Activated CD4-positive, CD25-positive, alpha-beta regulatory T cell (primary cell): Measurements from ENCODE around the gene POGLUT3.

Experiments used
- DNase-seq, 4 experiments: peaks; one replicate each; lab custom pipeline; 2025; lab: John Stamatoyannopoulos, UW

Gene POGLUT3

DNA sequence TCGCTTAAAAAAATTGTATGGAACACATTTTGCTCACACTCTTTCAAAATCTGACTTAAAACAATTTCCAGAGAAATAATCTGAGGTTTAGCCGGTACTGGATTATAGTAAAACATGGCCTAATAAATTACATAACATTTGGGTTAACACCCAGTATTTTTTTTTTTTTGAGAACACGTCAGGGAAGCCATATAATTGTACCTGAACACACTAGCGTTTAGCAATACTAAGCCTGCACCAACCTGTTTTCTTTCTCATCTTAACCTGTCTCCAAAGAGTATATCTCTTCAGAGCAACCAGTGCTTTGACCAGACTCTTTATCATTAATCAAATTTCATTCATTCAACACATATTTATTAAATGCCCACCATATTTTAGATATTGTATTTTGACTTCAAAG lies 2.0 kb upstream of the POGLUT3 start:
- DNase-seq, result no peak

DNA sequence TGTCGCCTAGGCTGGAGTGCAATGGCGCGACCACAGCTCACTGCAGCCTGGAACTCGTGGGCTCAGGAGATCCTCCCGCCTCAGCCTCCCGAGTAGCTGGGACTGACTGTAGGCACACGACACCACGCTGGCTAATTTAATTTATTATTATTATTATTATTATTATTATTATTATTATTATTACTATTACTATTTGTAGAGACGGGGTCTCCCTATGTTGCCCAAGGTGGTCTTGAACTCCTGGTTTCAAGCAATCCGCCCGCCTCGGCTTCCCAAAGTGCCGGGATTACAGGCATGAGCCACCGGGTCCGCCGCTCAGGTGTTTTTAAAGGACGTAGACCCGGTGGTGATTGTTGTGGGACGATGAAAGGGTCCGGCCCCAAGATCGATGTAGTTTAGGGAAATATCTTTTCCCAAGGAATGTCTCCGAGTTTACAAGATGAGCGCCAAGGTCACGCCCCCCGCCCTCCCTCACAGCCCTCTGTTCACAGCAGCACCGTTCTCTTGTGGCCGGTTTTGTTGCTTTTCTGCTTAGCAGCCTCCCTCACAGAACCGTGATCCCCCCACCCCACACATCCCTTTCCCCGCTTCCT lies 728 bp upstream of the POGLUT3 start:
- no peak for DNase-seq

DNA sequence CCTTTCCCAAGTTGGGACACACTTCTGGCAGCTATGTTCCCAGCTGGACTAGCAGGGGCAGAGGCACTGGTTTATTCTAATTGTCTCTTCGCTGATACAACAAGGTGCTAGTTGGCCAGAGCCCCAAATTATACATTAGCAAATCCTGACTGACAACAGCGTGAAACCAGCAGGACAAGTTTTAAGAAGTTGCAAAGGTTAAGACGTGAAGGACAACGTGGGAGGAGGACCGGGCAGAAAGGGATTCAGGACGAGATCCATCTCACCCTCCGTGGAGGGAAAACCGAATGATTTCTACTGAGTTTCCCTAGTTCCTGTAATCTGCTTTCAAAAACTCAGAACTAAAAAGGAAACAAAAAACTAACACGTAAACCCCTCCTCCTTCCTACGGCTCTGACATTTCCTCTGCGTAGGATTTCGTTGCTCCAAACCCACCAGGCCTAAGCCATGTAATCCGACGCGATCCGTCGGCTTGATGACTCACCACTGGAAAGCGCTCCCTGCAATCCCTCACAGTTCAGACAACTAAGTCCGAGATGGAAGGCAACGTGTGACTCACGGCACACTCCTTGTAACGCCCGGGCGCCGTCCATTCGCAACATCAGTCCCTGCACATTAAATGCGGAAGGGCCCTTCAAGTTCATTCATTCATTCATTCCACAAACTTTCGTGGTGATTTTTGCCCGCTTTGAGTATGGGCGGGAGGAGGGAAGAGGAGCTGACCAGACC lies 703 bp downstream of the POGLUT3 start:
- DNase-seq, result peak in 3 of 4 experiments; percentile 8 to 28 (median 15)

DNA sequence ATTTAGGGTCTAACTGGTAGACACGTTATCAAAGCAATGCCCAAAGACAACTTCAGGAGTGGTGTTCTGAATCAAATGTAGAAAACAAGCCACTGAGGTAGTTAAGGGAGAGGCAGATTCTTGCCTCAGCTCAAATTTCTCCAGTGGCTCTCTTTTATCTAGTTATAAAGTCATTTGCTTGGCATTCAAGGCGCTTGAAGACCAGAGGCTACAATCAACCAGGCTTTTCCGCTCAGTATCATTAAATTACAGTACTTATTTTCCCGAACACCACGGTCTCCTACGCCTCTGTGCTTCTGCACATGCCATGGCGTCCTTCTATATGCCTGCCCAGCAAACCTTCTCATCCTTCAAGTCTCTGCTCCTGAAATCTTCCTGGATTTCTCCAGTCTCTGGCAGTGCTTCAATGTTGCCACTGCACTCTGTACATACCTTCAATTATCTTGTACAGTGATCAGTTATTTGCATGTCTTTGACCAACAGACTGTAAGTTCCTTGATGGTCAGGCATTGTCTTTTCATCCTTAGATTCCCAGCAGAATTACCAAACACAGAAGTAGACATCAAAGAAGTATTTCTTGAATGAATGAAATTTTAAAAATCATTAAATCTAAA lies 1.4 kb downstream of the POGLUT3 start:
- no peak for DNase-seq

DNA sequence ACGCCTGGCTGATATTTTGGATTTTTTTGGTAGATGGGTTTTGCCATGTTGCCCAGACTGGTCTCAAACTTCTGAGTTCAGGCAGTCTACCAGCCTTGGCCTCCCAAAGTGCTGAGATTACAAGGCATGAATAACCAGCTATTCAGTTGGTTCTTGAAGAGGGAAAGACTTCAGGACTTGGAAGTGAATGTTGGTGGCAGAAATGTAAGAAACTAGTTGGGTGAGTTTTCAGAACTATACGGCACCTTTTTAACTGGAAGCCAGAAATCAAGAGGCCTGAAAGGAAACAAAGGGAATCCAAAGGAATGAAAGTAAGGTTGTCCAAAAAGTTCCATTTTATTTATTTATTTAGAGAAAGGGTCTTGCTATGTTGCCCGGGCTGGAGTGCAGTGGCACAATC lies 2.9 kb downstream of the POGLUT3 start:
- no peak for DNase-seq

DNA sequence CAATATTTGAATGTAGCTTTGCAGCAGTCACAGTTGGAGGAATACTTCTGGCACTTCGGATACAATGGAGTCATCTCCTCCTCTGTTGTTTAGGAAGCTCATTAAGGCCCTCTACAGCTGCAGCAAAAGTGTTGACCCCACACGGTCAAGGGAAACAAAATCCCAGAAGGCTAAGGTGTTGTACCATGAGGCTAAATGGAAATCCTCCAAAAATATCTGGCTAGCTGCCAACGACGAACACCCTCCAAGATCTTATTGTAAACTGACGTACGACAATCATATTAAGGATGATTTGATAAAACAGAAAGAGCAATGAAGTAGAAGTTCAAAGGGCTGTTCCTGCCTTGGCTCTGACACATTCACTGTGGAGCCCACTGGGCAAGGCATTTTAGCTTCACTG lies 4.0 kb downstream of the POGLUT3 start:
- DNase-seq, result no peak

DNA sequence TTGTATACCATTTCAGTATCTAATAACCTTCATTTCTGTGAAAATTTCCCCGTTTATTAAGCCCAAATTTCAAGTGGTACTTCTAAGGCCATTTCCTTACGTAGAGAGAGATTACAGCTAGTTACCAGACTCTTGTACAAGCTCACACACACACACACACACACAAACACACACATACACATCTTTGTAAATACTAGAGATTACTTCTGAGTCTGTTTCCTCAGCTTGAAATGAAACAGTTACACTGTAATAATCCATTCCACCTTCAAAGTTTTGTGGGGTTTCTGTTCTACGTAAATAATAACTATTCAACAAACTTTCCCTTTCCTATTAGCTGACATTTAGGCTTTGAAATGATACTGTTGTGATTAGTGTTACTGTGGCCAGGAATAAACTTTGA lies 6.2 kb downstream of the POGLUT3 start:
- no peak for DNase-seq

DNA sequence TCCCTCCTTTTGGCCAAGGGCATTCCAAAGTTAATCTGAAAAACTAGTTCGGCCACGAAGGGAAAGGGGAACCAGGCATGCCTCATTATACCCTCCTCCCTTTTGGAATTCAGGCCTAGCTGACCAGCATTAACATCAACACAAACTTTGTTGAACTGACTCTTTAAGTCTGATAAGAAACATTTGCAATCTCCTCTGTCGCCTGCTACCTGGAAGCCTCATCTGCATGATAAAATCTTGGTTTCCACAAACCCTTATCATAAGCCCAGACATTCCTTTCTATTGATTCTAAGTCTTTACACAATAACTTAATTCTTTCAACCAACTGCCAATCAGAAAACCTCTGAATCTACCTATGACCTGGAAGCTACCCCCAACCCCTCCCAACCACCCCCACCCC lies 11.4 kb downstream of the POGLUT3 start:
- no peak for DNase-seq

DNA sequence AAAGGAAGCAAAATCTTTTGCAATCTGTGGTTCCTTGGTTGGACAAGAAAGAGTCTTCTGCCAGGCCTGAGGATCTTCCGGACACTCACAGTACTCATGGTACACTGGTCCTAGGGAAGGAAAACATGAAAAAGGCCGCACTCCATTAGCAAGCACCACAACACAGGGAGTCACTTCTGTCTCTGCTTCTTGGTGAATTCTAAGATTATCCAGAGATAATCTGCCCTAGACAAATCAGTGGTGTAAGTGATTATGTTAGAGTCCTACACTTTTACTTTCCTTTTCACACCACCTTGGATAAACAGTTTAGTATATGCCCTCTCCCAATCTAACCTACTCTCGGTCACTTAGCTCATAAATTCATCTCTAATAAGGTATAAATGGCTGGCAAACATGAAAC lies 11.9 kb downstream of the POGLUT3 start:
- no peak for DNase-seq

DNA sequence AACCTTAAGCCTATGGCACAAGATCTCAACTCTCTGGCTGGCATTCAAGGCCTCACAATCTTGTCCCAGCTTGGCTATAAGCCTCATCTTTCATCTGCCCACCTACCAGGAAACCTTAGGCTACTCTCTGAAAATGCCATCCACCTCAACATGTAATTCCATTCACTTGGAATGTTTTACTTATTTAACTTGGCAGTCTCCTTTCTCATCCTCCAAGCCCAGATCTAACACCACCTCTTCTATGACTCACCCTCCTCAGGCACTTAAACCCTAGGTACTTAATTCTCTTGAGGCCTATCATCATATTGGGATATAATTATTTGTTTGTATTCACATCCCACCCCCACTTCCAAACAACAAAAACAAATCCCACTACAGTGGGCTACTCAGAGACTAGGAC lies 15.0 kb downstream of the POGLUT3 start:
- no peak for DNase-seq

DNA sequence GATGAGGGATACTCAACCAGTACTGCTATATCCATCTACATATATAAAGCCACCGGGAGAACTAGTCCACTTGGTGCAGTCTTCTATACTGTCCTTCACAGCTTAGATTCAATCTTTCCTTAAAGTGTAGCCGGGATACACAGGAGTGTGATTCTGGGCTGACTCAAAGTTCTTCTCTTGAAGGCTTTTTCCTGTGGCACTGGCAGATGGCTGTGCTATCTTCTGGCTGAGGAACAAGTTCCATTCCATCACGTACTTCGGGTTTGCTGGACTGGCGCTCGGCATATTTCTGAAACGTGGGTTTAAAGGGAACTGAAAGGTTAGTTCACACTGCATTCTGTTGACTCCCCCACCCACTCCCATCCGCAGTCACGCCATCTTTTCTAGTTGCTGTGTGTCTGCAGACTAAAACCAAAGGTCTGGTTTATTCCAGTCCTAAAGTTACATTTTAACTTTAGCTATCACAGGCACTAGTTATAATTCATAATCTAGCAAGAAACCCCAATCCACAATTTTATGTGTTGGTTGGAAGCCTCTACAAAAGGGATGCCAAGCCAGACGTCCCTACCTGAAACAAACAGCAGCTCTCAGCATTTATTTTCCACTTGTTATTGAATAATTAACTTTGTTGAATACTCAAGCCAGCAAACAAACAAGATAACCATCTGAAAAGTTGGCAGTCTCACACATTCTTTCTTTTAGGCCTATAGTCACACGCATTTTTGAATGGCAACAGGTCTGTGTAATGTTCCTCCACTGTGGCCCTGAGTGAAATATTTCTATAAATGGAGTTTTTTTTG lies 23.3 kb downstream of the POGLUT3 start:
- no peak for DNase-seq

DNA sequence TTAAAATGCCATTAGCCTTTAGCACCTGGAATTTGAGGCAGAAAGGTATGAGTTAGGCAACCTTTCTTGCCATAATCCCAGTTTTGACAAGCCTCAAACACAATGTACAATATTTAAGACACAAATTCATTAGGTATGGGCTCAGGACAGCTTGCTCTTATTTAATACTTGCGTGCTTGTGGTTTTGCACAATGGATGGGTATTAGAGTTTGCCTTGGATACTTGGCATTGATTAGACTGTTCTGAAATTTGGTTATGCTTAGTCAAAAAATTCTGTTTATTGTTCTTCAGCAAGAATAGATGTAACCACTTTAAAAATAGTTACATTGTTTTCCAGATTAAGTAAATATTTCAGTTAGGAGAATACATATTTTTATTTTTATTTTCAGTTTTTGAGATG lies 25.5 kb downstream of the POGLUT3 start:
- DNase-seq, result no peak

DNA sequence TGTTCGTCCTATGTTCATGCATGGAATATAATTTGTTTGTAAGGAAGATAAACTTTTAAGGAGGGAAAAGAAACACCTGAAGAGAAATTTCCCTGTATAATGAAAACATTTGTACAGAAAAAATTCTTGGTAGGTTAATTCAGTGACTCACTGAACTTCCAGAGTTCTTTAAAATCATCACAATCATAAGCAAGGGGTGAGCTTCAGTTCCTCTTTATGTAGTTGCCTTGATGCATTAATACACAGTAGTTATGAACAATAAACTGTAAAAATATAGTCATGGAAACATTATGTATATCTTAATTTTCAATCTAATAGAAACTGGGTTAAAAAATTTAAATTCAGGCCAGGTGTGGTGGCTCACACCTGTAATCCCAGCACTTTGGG lies 29.7 kb downstream of the POGLUT3 start:
- DNase-seq, result no peak

DNA sequence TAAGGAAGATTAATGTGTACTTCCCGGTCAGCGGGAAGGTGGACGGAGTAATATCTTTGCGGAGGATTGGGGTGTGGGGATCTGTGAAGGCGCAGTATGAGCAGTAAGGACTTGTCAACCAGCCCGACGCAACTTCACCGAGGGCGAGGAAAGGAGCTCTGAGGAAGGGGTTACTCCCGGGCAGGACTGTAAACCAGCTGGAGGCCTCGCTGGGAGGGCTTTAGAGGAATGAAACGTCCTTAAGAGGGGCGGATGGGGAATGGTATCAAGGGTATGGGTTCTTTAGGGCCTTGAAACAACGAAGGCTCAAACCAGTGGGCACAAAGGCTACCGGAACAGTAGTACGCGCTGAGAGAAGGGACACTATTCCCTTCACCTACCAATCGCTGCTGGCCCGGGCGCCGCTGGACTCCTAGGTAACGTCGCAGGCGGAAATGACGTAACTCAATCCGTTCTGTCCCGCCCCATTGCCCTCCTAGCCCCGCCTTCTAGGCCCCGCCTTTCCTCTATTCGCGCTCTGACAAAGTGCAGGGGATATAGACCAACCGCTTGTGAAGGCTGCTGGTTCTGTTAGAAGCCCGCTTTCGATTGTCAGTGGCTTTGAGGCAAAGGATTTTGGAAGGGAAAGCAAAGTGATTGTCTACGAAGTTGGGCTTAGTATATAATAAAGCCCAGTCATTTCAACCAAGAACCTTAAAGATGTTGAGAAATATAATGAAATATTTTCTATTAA lies 30.9 kb downstream of the POGLUT3 start, which contains the start of gene C11orf65:
C11orf65 (minus strand) TSS at position 439 of the 733 bp plus-strand sequence. CDS start 5,970 bp downstream, outside the sequence.
- peak; percentile 79 to 85 (median 84) for DNase-seq

DNA sequence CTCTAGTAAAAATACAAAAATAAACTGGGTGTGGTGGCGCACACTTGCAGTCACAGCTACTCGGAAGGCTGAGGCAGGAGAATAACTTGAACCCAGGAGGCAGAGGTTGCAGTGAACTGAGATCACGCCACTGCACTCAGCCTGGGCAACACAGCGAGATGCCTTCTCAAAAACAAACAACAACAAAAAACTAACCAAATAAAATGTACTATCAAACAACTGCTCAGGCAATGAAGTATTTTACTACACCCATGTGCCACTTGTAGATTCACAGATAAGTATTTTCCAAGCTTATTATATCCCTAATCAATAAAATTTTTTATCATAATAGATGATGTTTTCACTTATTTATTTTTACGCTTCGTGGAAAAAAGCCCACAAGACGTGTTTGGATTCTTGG lies 31.8 kb downstream of the POGLUT3 start:
- no peak for DNase-seq

DNA sequence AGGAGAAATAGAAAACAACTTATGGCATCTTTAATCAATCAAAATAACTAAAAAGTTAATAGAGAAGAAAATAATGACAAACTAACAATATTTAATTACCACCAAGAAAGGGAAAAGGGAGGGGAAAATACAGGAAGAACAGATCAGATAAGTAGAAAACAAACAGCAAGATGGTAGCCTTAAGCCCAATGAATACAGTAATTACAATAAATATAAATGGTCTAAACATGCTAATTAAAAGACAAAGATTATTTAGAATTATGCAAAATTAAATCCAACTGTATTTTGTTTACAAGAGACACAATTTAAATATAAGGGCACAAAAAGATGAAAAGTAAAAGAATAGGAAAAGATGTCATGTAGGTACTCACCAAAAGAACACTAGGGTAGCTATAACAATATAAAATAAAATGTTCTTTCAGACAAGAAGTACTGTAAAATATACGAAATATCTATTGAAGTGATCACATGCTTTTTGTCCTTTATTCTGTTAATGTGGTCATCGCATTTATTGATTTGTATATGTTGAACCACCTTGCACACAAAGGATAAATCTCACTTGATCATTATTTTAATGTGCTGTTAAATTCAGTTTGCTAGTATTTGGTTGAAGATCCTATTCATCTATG lies 44.9 kb downstream of the POGLUT3 start:
- no peak for DNase-seq
